ENCODE data around the gene ZSCAN22.

DNA sequence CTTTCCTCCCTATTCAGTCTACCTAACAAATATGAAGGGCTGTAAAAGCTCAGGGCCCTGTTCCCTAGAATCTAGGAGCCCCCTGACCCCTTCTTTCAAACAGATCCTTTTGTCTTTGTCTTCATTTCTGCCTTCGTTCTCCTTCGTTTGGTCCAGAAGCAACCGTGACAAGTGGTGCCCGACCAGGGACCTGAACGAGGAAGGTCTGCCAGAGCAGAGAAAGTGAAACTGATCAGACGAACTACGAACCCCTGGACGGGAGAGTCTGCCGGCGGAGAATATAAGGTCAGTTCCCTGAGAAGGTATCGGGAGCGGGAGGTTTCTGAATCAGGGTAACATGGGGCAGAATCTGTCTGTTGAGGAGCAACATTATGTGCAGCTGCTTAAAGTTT is 20.9 kb upstream of the ZSCAN22 start:
- TF ChIP-seq POLR2A (IDR thresholded peaks at IDR 0.05) (no peak), POLR2AphosphoS5 (IDR thresholded peaks at IDR 0.05; ENCODE audit: insufficient read depth in 1 of 2, low read depth in 1 of 2) (no peak)
- TF ChIP-seq, protein P1, sequence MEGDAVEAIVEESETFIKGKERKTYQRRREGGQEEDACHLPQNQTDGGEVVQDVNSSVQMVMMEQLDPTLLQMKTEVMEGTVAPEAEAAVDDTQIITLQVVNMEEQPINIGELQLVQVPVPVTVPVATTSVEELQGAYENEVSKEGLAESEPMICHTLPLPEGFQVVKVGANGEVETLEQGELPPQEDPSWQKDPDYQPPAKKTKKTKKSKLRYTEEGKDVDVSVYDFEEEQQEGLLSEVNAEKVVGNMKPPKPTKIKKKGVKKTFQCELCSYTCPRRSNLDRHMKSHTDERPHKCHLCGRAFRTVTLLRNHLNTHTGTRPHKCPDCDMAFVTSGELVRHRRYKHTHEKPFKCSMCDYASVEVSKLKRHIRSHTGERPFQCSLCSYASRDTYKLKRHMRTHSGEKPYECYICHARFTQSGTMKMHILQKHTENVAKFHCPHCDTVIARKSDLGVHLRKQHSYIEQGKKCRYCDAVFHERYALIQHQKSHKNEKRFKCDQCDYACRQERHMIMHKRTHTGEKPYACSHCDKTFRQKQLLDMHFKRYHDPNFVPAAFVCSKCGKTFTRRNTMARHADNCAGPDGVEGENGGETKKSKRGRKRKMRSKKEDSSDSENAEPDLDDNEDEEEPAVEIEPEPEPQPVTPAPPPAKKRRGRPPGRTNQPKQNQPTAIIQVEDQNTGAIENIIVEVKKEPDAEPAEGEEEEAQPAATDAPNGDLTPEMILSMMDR (IDR thresholded peaks at IDR 0.05): no peak

All from vagina (tissue), 2 donors.